Central memory CD8-positive, alpha-beta T cell (primary cell): ENCODE data around the gene ACOD1.
"Not testable (repeated sequence)": the region's sequence is repeated elsewhere in the genome, so short reads cannot be mapped to it uniquely, and the experiment has no call there.

Source experiments
- ATAC-seq: fragments of 150-1000 bp; cut with Tn5 transposase; replicated peaks from 2 replicates; pipeline ENCODE4 v1.10.0; 2022; ENCODE audit warnings: mild to moderate bottlenecking, moderate FRiP score, moderate number of reproducible peaks; ENCODE audit not compliant: poor library complexity, severe bottlenecking; ENCODE audit errors: extremely low read depth
- DNase-seq, 2 donors: peaks; one replicate each; pipeline ENCODE4 v3.0.0; 2021; ENCODE audit warnings: low spot score in 2 of 2
- H3K27ac Mint-ChIP-seq: one replicate; pipeline ENCODE4 v1.8.0; 2022; ENCODE audit warnings: low read depth, mild to moderate bottlenecking, moderate library complexity, mixed read lengths
- H3K27me3 Mint-ChIP-seq: one replicate; pipeline ENCODE4 v1.8.0; 2022; ENCODE audit warnings: mixed read lengths
- H3K36me3 Mint-ChIP-seq: one replicate; pipeline ENCODE4 v1.8.0; 2022; ENCODE audit warnings: mild to moderate bottlenecking, moderate library complexity, mixed read lengths; ENCODE audit not compliant: insufficient read depth
- H3K4me1 Mint-ChIP-seq: one replicate; pipeline ENCODE4 v1.8.0; 2022; ENCODE audit warnings: mixed read lengths
- H3K4me3 Mint-ChIP-seq: one replicate; pipeline ENCODE4 v1.8.0; 2022; ENCODE audit warnings: mild to moderate bottlenecking, moderate library complexity, mixed read lengths
- H3K9me3 Mint-ChIP-seq: one replicate; pipeline ENCODE4 v1.8.0; 2022; ENCODE audit warnings: mixed read lengths

ACOD1 gene

GRCh38 chr13:76955661-76956060, 7.3 kb downstream of the ACOD1 start:
- Mint-ChIP-seq H3K27me3 (peaks cover 44% of the 10 kb centered on the region), H3K9me3 (peaks cover 6% of the 10 kb centered on the region), H3K4me1 (no peaks in the 10 kb centered on the region), H3K36me3 (peaks cover 1% of the 10 kb centered on the region), H3K4me3 (no peak overlapping the region), H3K27ac (no peak overlapping the region)
- ATAC-seq, result no peak
- DNase-seq, result no peak

DNA sequence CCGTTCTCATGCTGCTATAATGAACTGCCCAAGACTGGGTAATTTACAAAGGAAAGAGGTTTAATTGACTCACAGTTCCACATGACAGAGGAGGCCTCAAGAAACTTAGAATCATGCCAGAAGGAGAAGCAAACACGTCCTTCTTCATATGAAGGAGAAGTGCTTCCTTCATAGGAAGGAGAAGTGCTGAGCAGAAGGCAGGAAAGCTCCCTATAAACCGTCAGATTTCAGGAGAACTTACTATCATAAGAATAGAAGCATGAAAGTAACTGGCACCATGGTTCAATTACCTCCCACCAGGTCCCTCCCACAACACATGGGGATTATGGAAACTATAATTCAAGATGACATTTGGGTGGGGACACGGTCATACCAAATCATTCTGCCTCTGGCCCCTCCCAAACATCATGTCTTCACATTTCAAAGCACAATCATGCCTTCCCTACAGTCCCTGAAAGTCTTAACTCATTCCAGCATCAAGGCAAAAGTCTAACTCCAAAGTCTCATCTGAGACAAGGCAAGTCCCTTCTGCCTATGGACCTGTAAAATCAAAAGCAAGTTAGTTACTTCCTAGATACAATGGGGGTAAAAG, 10.6 kb downstream of the ACOD1 start:
- Mint-ChIP-seq H3K9me3 (peaks cover 9% of the 10 kb centered on the region), H3K27ac (no peak overlapping the region), H3K36me3 (peaks cover 1% of the 10 kb centered on the region), H3K27me3 (peaks cover 22% of the 10 kb centered on the region), H3K4me1 (no peaks in the 10 kb centered on the region), H3K4me3 (no peak overlapping the region)
- no peak for DNase-seq
- ATAC-seq, result no peak

- not testable (repeated sequence) for H3K36me3 Mint-ChIP-seq, H3K27ac Mint-ChIP-seq, H3K4me1 Mint-ChIP-seq, H3K9me3 Mint-ChIP-seq, DNase-seq, H3K4me3 Mint-ChIP-seq, ATAC-seq
- H3K27me3 Mint-ChIP-seq, result peaks cover 22% of the 10 kb centered on the region
Observed at GRCh38 chr13:76959734-76960133, 11.4 kb downstream of the ACOD1 start.

- peaks cover under 1% of the 10 kb centered on the region for H3K9me3 Mint-ChIP-seq
- H3K27me3 Mint-ChIP-seq, result peaks cover 57% of the 10 kb centered on the region
- ATAC-seq, result no peak
- no peak overlapping the region for H3K4me3 Mint-ChIP-seq
- H3K36me3 Mint-ChIP-seq, result no peaks in the 10 kb centered on the region
- H3K27ac Mint-ChIP-seq, result no peak overlapping the region
- DNase-seq, result no peak
- H3K4me1 Mint-ChIP-seq, result no peaks in the 10 kb centered on the region
Observed at GRCh38 chr13:76965759-76966421, 17.6 kb downstream of the ACOD1 start.

DNA sequence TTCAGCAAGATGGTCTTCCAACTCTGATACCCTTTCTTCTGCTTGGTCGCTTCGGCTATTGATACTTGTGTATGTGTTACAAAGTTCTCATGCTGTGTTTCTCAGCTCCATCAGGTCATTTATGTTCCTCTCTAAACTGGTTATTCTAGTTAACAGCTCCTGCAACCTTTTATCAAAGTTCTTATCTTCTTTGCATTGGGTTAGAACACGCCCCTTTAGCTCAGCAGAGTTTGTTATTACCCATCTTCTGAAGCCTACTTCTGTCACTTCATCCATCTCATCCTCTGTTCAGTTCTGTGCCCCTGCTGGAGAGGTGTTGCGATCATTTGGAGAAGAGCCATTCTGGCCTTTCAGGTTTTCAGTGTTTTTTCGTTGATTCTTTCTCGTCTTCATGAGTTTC, 18.7 kb downstream of the ACOD1 start:
- Mint-ChIP-seq H3K36me3 (no peaks in the 10 kb centered on the region), H3K4me3 (no peak overlapping the region), H3K27ac (no peak overlapping the region), H3K27me3 (peaks cover 69% of the 10 kb centered on the region), H3K9me3 (no peaks in the 10 kb centered on the region), H3K4me1 (no peaks in the 10 kb centered on the region)
- DNase-seq (no peak), ATAC-seq (no peak)

DNA sequence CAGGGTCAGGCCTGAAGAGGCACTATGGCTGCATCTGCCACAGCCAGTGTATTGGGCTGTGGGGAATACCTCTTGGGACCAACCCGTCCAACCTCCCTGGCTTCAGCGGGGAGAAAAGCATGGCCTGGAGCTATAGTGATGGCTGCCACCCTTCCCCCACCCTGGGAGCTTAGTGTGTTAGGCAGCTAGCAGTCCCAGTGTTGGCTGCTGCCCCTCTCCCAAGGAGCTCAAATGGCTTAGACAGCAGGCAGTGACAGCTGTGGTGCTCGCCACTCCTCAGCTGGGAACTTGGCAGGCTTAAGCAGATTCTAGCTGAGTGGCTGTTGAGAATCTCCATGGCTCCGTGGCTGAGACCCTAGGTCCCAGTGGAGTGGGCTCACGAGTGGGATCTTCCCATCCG, 19.7 kb downstream of the ACOD1 start:
- no peak for DNase-seq
- Mint-ChIP-seq H3K9me3 (no peaks in the 10 kb centered on the region), H3K27me3 (peaks cover 71% of the 10 kb centered on the region), H3K27ac (no peak overlapping the region), H3K4me1 (peaks cover 5% of the 10 kb centered on the region), H3K36me3 (no peaks in the 10 kb centered on the region), H3K4me3 (no peak overlapping the region)
- ATAC-seq, result no peak

- H3K4me1 Mint-ChIP-seq, result peaks cover 5% of the 10 kb centered on the region
- H3K4me3 Mint-ChIP-seq, result no peak overlapping the region
- DNase-seq (no peak), ATAC-seq (no peak)
- peaks cover 87% of the 10 kb centered on the region for H3K27me3 Mint-ChIP-seq
- H3K27ac Mint-ChIP-seq, result no peak overlapping the region
- H3K9me3 Mint-ChIP-seq, result no peaks in the 10 kb centered on the region
- no peaks in the 10 kb centered on the region for H3K36me3 Mint-ChIP-seq
Observed at GRCh38 chr13:76969488-76970365, 21.4 kb downstream of the ACOD1 start.

- Mint-ChIP-seq H3K4me3 (no peak overlapping the region), H3K27ac (no peak overlapping the region), H3K27me3 (peaks cover 91% of the 10 kb centered on the region), H3K4me1 (peaks cover 6% of the 10 kb centered on the region), H3K9me3 (no peaks in the 10 kb centered on the region), H3K36me3 (no peaks in the 10 kb centered on the region)
- ATAC-seq, result no peak
- DNase-seq, result no peak
Observed at GRCh38 chr13:76971215-76971614, 22.9 kb downstream of the ACOD1 start.

DNA sequence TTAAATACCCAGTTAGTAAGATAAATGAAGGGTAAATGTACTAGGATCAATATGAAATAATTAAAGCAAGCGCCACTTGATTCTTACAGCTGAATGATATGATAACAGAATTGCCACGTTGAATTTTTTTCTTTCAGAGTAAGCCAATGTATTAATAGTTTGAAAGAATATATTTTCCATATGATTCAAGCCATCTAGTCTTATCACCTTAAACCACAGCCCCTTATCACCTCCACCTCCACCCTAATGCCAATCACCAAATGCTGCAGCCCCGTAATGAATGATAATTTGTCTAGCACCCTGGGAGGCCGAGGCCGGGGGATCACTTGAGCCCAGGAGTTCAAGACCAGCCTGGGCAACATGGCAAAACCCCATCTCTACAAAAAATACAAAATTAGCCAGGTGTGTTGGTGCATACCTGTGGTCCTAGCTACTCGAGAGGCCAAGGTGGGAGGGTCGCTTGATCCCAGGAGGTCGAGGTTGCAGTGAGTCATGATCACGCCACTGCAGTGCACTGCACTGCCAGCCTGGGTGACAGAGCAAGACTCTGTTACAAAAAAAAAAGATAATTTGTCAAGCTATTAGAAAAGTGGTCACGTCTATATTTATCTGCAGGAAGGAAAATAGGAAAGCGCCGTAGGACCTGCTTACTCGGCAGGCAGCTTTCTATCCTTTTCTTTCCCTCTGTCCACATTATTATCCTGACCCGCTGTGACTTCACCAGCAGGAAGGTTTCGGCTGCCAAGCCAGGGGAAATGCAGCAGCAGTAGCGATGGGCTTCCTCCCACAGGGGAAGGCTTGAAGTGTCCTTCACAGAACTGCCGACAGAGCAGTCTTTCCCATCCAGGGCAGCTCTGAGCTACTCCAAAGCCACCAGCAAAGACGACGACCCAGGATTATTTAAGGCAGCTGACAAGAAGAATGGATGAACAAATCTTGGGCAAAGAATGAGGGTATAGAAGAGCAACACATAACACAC, 23.8 kb downstream of the ACOD1 start:
- no peak for ATAC-seq
- peaks cover 91% of the 10 kb centered on the region for H3K27me3 Mint-ChIP-seq

DNA sequence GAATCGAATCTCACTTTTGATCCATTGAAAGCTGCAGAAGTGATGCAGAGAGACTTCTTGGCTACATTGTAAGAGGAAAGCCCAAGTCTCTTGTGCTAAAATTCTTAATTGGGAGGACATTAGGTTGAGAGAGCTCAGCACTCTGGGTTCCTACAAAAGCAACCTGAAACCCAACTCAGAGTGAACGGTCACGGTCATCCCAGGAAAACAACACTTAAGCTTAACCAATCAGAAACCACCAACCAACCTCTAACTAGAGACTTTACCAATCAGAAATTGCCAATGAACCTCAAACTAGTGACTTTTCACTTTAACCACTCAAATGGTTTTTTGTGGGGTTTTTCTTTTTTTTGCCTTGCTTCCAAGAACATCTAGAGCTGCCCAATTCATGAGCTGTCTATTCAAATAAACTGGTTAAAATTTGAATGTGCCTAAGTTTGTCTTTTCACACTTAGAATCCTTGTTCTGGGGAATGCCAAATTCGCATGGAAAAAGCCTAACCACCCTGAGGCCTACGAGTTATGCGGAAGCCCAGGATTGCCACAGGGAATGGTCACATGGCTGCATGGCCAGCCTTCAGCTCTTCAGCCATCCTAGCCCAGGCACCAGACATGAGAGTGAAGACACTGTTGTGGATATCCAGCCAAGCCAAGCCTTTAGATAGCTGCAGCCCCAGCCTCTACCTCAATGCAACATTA, 25.8 kb downstream of the ACOD1 start:
- Mint-ChIP-seq H3K27me3 (peaks cover 91% of the 10 kb centered on the region), H3K36me3 (no peaks in the 10 kb centered on the region), H3K27ac (no peak overlapping the region), H3K4me3 (no peak overlapping the region), H3K9me3 (no peaks in the 10 kb centered on the region), H3K4me1 (peaks cover 13% of the 10 kb centered on the region)
- DNase-seq (no peak), ATAC-seq (no peak)

More for the DNA sequence above, 23.8 kb downstream of the ACOD1 start:
- DNase-seq, result no peak
- Mint-ChIP-seq H3K36me3 (no peaks in the 10 kb centered on the region), H3K9me3 (no peaks in the 10 kb centered on the region), H3K27ac (no peak overlapping the region), H3K4me3 (no peak overlapping the region), H3K4me1 (peaks cover 13% of the 10 kb centered on the region)

DNA sequence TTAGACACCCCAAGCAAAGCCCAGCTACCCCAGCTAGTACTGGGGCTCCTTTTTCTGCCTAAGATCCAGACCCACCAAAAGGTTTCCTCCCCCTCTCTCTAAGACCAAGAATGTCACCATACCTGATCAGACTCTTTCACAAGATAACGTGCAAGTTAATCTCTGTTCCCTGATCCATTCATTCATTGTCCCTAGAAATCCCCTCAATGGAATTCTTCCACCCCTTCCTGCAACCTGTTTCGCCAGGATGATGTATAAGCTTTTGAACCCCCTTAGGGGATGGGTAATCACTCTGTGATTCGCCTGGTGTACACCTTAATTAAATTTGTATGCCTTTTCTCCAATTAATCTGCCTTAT, 26.3 kb downstream of the ACOD1 start:
- Mint-ChIP-seq H3K4me1 (peaks cover 13% of the 10 kb centered on the region), H3K36me3 (no peaks in the 10 kb centered on the region), H3K27ac (no peak overlapping the region), H3K4me3 (no peak overlapping the region), H3K27me3 (peaks cover 90% of the 10 kb centered on the region), H3K9me3 (no peaks in the 10 kb centered on the region)
- ATAC-seq (no peak), DNase-seq (no peak)

DNA sequence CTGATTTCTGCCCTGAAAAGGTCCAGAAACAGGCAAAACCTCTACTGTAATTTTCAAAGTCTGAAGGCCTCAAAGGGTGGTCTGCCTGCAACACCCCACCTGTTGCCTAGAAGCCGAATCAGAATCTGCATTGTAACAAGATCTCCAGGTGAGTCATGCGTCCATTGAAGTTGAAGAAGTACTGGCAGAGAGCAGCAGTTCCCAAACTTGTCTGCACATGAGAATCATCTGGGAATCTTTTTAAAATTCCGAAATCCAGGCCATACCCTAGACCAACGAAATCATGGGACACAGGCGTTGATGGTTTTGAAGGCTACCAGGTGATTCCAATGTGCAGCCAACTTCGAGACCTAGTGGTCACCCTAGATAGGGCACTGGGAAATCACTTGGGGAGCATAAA, 27.6 kb downstream of the ACOD1 start:
- ATAC-seq, result no peak
- peaks cover 13% of the 10 kb centered on the region for H3K4me1 Mint-ChIP-seq
- peaks cover 77% of the 10 kb centered on the region for H3K27me3 Mint-ChIP-seq
- no peak for DNase-seq
- no peak overlapping the region for H3K4me3 Mint-ChIP-seq
- H3K36me3 Mint-ChIP-seq, result peaks cover 2% of the 10 kb centered on the region
- no peaks in the 10 kb centered on the region for H3K9me3 Mint-ChIP-seq
- no peak overlapping the region for H3K27ac Mint-ChIP-seq
